ENCODE data around the gene ARL17B. TPM values are rescaled to one million over a fixed set of nuclear protein-coding genes. Genes with fewer than 3 reads are reported as not detected.
"Not testable (repeated sequence)": the region's sequence is repeated elsewhere in the genome, so short reads cannot be mapped to it uniquely, and the experiment has no call there.

The ARL17B gene
- total RNA-seq, 6 experiments from 2014 or later: 3.5 to 13.5 (median 12.3) TPM

DNA sequence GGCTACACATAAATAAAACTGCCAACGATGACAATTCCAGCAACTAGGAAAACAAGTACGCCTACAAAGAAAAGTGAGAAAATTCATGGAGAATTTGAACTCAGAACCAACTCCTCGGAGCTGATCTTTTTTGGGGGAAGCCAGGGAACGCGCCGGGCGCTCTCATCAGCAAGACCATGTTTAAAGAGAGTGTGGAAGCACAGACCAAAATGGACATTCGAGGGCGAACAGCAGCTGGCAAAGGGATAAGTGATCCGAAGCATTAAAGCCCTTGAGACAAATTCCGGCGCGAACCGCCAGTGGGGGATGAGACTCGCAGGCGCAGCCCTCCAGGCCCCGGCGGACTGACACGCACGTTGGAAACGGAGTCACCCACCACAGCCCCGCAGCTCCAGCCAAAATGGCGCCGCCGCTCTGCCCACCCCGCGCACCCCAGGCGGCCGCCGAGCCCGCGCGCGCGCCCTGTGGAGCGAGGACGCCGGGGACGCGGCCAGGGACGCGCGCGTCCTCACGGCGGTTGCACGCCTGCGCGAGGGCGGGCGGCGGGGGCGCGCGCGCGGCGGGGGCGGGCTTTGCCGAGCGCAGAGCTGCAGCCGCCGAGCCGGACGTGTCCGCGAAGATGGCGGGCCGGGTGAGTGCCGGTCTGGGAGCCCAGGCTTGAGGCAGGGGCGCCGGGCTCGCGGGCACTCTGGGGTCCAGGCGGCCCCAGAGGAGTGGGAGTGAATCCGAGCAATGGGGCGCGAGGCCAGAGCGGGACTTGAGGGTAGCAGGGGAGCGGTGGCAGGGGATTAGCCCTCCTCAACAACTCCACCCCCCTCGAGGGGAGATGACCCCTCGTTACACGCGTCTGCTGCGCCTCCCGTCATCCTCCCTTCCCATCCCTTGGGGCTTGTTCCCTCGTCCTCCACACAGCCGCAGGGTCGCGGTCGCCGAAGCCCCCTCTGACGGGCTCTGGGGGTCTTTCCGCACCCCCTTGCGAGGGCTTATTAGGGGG is 11.0 kb upstream of the ARL17B start:
- H3K27ac ChIP-seq; intact Hi-C loops (cut with DNase I); H3K4me1 ChIP-seq; H3K4me3 ChIP-seq; H3K36me3 ChIP-seq; H3K27me3 ChIP-seq; DNase-seq; H3K9me3 ChIP-seq: not testable (repeated sequence)
- WGBS (ENCODE audit: insufficient coverage, low coverage, low lambda C conversion rate, missing lambda C conversion rate): no CpG with 5 or more reads among the region's 95 CpGs
- ATAC-seq: peak; percentile 93 to 99 (median 96)

DNA sequence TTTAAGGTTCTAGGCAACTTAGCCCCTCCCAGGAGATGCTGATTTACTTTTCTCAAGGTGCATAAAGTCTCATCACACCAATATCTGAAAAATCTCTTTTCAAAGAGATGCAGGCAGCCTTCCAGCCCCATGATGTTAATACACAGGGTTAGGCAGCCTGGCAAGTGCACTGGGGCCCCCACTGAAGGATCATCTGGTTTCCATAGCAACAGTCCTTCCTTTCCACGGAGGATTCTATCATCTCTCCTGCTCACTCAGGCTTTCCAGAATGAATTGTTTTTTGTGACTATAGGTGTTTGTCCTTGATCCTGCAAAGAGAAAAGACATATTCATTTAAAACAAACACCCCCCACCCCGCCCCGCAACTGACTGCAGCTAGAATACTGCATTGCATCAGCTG is 6.0 kb upstream of the ARL17B start:
- H3K4me1 ChIP-seq; intact Hi-C loops (cut with DNase I); DNase-seq; H3K36me3 ChIP-seq; H3K9me3 ChIP-seq; H3K27me3 ChIP-seq; H3K4me3 ChIP-seq; H3K27ac ChIP-seq; ATAC-seq: not testable (repeated sequence)
- WGBS (ENCODE audit: insufficient coverage, low coverage, low lambda C conversion rate, missing lambda C conversion rate): no CpG with 5 or more reads among the region's 3 CpGs

DNA sequence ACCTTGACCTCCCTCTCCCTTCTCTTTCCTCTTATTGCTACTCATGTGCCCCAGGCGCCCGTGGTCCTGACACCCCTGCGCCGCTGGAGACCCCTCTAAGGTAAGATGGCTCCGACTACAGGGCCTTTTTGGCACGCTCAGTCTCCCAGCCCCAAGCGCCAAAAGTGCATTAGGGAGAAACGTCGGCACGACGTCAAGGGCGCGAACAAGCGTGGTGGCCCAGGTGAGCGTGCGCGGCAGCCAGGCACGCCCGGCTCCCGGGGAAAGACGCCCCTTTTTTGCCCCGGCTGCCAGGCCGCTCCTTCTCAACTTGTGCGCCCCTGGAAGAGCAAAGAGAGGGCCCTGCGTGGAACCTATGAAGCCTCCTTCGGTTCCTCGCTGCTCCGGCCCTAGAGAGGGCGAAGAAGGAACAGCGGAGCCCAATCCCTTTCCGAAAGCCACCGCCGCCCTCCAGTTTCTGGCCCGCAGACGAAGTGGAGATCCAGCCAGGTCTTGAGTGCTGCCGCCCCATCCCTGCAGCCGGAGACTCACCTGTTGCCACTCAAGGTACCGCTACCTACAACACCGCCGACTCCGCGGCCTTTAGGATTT is 326 bp downstream of the ARL17B start:
- DNase-seq; H3K36me3 ChIP-seq; H3K4me3 ChIP-seq; H3K27me3 ChIP-seq; H3K9me3 ChIP-seq; intact Hi-C loops (cut with DNase I); H3K4me1 ChIP-seq; H3K27ac ChIP-seq: not testable (repeated sequence)
- peak; percentile 34 to 59 (median 42) for ATAC-seq
- WGBS (ENCODE audit: insufficient coverage, low coverage, low lambda C conversion rate, missing lambda C conversion rate): no CpG with 5 or more reads among the region's 42 CpGs

DNA sequence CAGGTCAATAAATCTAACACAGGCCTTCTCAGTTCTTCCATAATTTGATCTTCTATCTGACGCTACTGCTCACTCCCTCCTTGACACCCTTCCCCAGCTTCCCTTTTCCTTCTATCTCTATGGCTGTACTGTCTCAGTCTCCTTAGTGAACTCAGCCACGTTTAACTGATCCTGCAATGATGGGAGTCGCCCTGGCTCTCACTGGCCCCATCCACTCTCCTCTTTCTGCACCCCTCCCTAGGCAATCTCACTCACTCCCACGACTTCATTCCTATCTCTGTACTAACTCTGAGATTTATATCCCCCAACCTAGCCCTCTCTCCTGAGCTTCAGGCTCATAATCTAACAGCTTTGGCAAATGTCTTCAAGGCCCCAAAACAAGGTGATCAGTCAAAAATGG is 7.7 kb downstream of the ARL17B start:
- intact Hi-C loops (cut with DNase I); H3K27me3 ChIP-seq: not testable (repeated sequence)

DNA sequence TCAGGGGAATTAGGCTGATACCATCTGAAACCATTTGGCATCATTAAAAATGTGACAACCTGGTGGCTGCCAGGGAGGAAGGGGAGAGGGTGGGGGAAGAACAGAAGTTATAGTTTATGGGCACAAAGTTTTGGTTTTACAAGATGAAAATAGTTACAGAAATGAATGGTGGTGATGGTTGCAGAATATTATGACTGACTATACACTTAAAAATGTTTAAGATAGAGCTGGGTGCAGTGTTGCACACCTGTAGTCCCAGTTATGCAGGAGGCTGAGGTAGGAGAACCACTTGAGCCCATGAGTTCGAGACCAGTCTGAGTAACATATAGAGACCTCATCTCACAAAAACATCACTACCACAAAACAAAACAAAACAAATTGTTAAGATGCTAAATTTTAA is 12.5 kb downstream of the ARL17B start:
- ATAC-seq; DNase-seq; intact Hi-C loops (cut with DNase I); H3K4me1 ChIP-seq; H3K4me3 ChIP-seq; H3K27me3 ChIP-seq; H3K27ac ChIP-seq; H3K36me3 ChIP-seq; H3K9me3 ChIP-seq: not testable (repeated sequence)
- no CpG with 5 or more reads among the region's 1 CpG for WGBS (ENCODE audit: insufficient coverage, low coverage, low lambda C conversion rate, missing lambda C conversion rate)

More for the DNA sequence above, 7.7 kb downstream of the ARL17B start:
- ATAC-seq: peak in 1 of 4 donors; percentile 14
- H3K4me1 ChIP-seq, H3K4me3 ChIP-seq, DNase-seq, H3K36me3 ChIP-seq, H3K27ac ChIP-seq, H3K9me3 ChIP-seq: not testable (repeated sequence)
- WGBS (ENCODE audit: insufficient coverage, low coverage, low lambda C conversion rate, missing lambda C conversion rate): no CpG with 5 or more reads among the region's 4 CpGs

DNA sequence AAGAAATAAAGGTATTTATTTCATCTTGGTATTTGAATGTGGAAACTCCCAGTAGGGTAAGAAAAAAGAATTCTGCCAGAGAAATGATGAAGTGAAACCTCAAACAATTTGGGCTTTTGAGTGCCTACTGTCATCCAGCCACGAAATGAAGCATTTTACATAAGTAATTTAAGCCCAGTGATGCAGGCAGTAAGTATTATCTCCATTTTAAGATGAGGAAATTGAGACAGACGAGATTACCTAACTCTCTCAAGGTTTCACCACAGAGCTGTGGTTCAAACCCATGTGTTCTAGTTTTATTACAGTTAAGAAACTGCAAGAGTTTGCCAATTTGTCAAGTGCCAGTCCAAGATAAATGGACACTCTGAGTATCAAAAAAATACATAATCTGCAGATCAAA is 13.2 kb downstream of the ARL17B start:
- no CpG with 5 or more reads among the region's 2 CpGs for WGBS (ENCODE audit: insufficient coverage, low coverage, low lambda C conversion rate, missing lambda C conversion rate)
- peak in 2 of 4 donors; percentile 21 to 43 for ATAC-seq

DNA sequence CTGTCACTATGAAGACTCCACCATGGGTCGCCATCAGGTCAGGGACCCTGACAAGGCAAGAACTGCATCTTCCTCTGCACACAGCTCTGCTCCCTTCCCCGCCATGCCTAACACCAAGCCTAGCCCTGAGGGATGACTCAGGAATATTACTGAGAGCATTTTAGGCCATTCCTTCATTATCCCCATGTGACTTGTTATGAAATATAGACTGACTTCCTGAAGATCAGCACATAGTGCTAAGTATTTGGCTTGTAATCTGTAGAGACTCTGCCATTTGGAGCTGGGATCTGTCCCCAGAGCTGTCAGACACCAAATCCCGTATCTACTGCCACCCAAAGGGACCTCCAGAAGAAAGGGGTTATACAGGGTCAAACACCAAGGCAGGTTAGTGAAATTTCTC is 19.4 kb downstream of the ARL17B start:
- H3K4me1 ChIP-seq; H3K9me3 ChIP-seq; H3K36me3 ChIP-seq; DNase-seq; H3K27ac ChIP-seq; H3K27me3 ChIP-seq; H3K4me3 ChIP-seq; intact Hi-C loops (cut with DNase I): not testable (repeated sequence)
- no CpG with 5 or more reads among the region's 3 CpGs for WGBS (ENCODE audit: insufficient coverage, low coverage, low lambda C conversion rate, missing lambda C conversion rate)
- ATAC-seq: peak; percentile 35 to 47 (median 46)

More for the DNA sequence above, 13.2 kb downstream of the ARL17B start:
- H3K9me3 ChIP-seq; H3K4me3 ChIP-seq; H3K27me3 ChIP-seq; H3K27ac ChIP-seq; intact Hi-C loops (cut with DNase I); DNase-seq; H3K4me1 ChIP-seq; H3K36me3 ChIP-seq: not testable (repeated sequence)

DNA sequence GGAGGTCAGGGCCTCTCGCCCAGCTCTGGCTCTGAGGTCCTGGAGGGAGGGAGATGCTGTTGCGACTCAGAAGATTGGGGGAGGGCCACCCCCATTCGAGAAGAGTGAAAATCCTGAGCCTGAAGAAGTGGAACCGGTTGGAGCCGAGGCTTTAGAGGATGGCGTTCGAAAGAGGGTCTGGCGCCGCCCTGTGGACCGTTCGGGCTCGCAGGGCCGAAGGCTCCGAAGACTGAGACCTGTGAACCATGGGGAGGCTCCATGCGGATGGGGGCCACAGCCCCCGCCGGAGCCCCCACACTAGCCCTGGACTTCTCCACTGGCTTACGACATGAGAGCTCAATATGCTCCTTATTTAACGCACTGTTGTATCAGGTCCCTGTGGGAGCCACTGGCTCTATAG is 20.3 kb downstream of the ARL17B start:
- no CpG with 5 or more reads among the region's 19 CpGs for WGBS (ENCODE audit: insufficient coverage, low coverage, low lambda C conversion rate, missing lambda C conversion rate)
- H3K4me3 ChIP-seq; H3K4me1 ChIP-seq; H3K27ac ChIP-seq; intact Hi-C loops (cut with DNase I); H3K27me3 ChIP-seq; H3K9me3 ChIP-seq; ATAC-seq; DNase-seq; H3K36me3 ChIP-seq: not testable (repeated sequence)

DNA sequence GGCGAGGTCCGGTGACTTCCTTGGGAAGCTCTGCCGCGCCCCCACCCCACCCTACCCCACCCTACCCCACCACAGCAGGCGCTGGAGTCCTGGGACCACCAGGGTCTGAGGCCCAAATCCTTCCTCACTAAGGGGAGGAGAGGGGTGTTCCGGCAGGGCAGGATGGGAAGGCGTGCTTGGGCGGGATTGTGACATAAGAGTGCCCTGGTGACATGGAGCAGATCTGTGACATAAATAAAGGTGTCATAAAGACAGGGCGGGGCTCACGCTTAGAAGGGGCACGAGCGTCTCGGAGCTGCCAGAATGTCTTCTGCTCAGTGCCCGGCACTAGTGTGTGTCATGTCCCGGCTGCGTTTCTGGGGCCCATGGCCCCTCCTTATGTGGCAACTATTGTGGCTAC is 66.7 kb downstream of the ARL17B start, which contains the start of gene LRRC37A:
LRRC37A (plus strand) TSS at position 301 of the 400 bp plus-strand sequence; CDS start at position 304, 3 bp downstream.
- DNase-seq; H3K36me3 ChIP-seq; H3K27me3 ChIP-seq; H3K27ac ChIP-seq; intact Hi-C loops (cut with DNase I); H3K9me3 ChIP-seq; H3K4me3 ChIP-seq; ATAC-seq; H3K4me1 ChIP-seq: not testable (repeated sequence)
- no CpG with 5 or more reads among the region's 16 CpGs for WGBS (ENCODE audit: insufficient coverage, low coverage, low lambda C conversion rate, missing lambda C conversion rate)

DNA sequence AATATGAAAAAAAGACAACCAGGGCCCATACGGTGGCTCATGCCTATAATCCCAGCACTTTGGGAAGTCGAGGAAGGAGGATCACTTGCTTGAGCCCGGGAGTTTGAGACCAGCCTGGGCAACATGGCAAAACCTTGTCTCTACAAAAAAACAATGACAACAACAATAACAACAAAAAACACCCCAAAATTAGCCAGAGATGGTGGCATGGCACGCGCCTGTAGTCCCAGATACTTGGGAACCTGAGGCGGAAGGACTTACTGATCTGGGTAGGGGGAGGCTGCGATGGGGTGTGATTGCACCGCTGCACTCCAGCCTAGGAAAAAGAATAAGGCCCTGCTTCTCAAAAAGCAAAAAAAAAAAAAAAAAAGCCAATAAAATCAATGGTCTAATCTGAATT is 69.9 kb downstream of the ARL17B start:
- H3K27me3 ChIP-seq; H3K36me3 ChIP-seq; ATAC-seq; H3K4me1 ChIP-seq; H3K27ac ChIP-seq; H3K4me3 ChIP-seq; intact Hi-C loops (cut with DNase I); DNase-seq; H3K9me3 ChIP-seq: not testable (repeated sequence)
- 90% methylated on average over 7 of the region's 8 CpGs for WGBS (ENCODE audit: insufficient coverage, low coverage, low lambda C conversion rate, missing lambda C conversion rate)

DNA sequence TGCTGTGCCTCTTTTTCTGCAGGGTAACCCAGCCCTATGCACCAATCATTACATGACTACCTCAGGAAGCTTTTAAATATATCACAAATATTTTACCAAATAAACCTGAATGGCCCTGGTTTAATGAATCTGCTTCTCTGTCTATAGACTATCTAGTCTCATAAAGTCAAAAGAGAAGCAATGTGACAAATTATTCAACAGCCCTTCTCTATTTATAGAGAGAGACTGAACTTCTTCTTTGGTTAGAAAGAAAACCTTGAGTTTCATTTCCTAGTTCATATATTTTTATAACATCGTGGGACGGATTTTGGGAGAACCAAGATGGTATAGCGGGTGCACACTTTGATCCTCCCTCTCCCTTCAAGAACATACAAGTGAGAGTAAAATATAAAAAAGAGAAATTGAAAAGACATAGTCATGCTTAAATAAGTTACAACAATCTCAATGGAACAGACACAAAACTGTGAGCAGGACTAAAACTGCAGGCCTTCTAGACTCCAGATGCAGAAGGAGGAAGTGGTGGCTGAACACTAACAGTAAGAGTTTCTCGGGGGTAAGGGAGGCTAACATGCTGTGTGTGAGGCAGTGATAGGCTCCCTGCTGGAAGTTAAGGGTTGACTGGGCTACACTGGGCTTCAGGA is 70.5 kb downstream of the ARL17B start:
- intact Hi-C loops (cut with DNase I); H3K9me3 ChIP-seq; DNase-seq; H3K27me3 ChIP-seq; H3K36me3 ChIP-seq; H3K4me1 ChIP-seq; H3K27ac ChIP-seq; H3K4me3 ChIP-seq: not testable (repeated sequence)
- 59% methylated on average over 4 of the region's 4 CpGs for WGBS (ENCODE audit: insufficient coverage, low coverage, low lambda C conversion rate, missing lambda C conversion rate)
- ATAC-seq: peak; percentile 32 to 78 (median 50)

All from right lobe of liver (tissue), 6 donors.